Daoy (cell line): ENCODE results near the gene UBALD1. TPM values are rescaled to one million over a fixed set of nuclear protein-coding genes. Genes with fewer than 3 reads are reported as not detected.

Experiments used
- DNase-seq: peaks from one replicate; pipeline ENCODE4 v3.0.0-alpha.2; 2015; ENCODE audit warnings: low read depth
- total RNA-seq: library from RNA; depleted of rRNA; stranded (reverse); fragments of >200 nt; shearing (Covaris generic); gene quantifications from 2 replicates; pipeline ENCODE4 v1.2.3, GENCODE V29; 2014; rRNA removed

UBALD1 gene
- total RNA-seq, result 10.2 and 16.3 TPM in 2 replicates

- DNase-seq, result peak; percentile 89
Measured at GRCh38 chr16:4614571-4615383, at the start of gene UBALD1. UBALD1 (minus strand) TSS chr16:4614888; CDS start chr16:4614797, 91 bp downstream.

GRCh38 chr16:4663777-4664465 lies 49.2 kb upstream of the UBALD1 start:
- DNase-seq, result no peak

- DNase-seq, result no peak
Measured at GRCh38 chr16:4663465-4663776, 48.7 kb upstream of the UBALD1 start.

- DNase-seq, result no peak
Measured at GRCh38 chr16:4661661-4662060, 47.0 kb upstream of the UBALD1 start.

GRCh38 chr16:4660454-4661007 lies 45.8 kb upstream of the UBALD1 start:
- peak; percentile 85 for DNase-seq

GRCh38 chr16:4659363-4660353 lies 45.0 kb upstream of the UBALD1 start:
- DNase-seq, result no peak

- no peak for DNase-seq
Measured at GRCh38 chr16:4656695-4657686, 42.3 kb upstream of the UBALD1 start.

GRCh38 chr16:4656221-4656620 lies 41.5 kb upstream of the UBALD1 start:
- no peak for DNase-seq

GRCh38 chr16:4655801-4656200 lies 41.1 kb upstream of the UBALD1 start:
- no peak for DNase-seq

GRCh38 chr16:4654964-4655590 lies 40.4 kb upstream of the UBALD1 start:
- no peak for DNase-seq

- DNase-seq, result no peak
Measured at GRCh38 chr16:4654011-4654963, 39.6 kb upstream of the UBALD1 start.

- no peak for DNase-seq
Measured at GRCh38 chr16:4652561-4652960, 37.9 kb upstream of the UBALD1 start.

GRCh38 chr16:4651827-4652226 lies 37.1 kb upstream of the UBALD1 start:
- no peak for DNase-seq

GRCh38 chr16:4650443-4651074 lies 35.9 kb upstream of the UBALD1 start:
- DNase-seq, result peak; percentile 59

GRCh38 chr16:4649744-4650442 lies 35.2 kb upstream of the UBALD1 start:
- DNase-seq, result no peak

- DNase-seq, result no peak
Measured at GRCh38 chr16:4648917-4649316, 34.2 kb upstream of the UBALD1 start.

- no peak for DNase-seq
Measured at GRCh38 chr16:4647644-4647980, 32.9 kb upstream of the UBALD1 start.
